GM18519 (cell line): ENCODE measurements around the gene MEAF6.
"Not testable (repeated sequence)": the region's sequence is repeated elsewhere in the genome, so short reads cannot be mapped to it uniquely, and the experiment has no call there.

Experiments
- ATAC-seq: cut with Tn5 transposase; IDR thresholded peaks from one replicate; pipeline ENCODE4 v1.9.1; 2021; ENCODE audit warnings: mild to moderate bottlenecking, moderate library complexity; ENCODE audit not compliant: unreplicated experiment, low FRiP score

Gene MEAF6

GRCh38 chr1:37514350-37515184, at the start of gene MEAF6:
MEAF6 (minus strand) TSS chr1:37514766; CDS start chr1:37514746, 20 bp downstream.
- ATAC-seq: peak; percentile 77

GRCh38 chr1:37562984-37563383, 48.4 kb upstream of the MEAF6 start:
- no peak for ATAC-seq

GRCh38 chr1:37561133-37562132, 46.9 kb upstream of the MEAF6 start:
- ATAC-seq: no peak

- no peak for ATAC-seq
These were observed 46.0 kb upstream of the MEAF6 start for GRCh38 chr1:37560401-37561132.

- not testable (repeated sequence) for ATAC-seq
These were observed 45.4 kb upstream of the MEAF6 start for GRCh38 chr1:37559957-37560379.

- no peak for ATAC-seq
These were observed 44.5 kb upstream of the MEAF6 start for GRCh38 chr1:37559080-37559479.

GRCh38 chr1:37558411-37558810, 43.8 kb upstream of the MEAF6 start:
- no peak for ATAC-seq

GRCh38 chr1:37557402-37557801, 42.8 kb upstream of the MEAF6 start:
- ATAC-seq: no peak

GRCh38 chr1:37556712-37557196, 42.2 kb upstream of the MEAF6 start, which contains the start of gene DNALI1:
DNALI1 (plus strand) TSS chr1:37556940; CDS start chr1:37556995, 55 bp downstream.
- ATAC-seq: no peak

GRCh38 chr1:37553927-37554808, 39.6 kb upstream of the MEAF6 start, which contains the start of gene SNIP1:
SNIP1 (minus strand) TSS chr1:37554293; CDS start chr1:37554229, 64 bp downstream.
- ATAC-seq: peak; percentile 54

- no peak for ATAC-seq
These were observed 39.0 kb upstream of the MEAF6 start for GRCh38 chr1:37553598-37553926.

GRCh38 chr1:37549341-37549740, 34.8 kb upstream of the MEAF6 start:
- ATAC-seq: no peak

- no peak for ATAC-seq
These were observed 30.5 kb upstream of the MEAF6 start for GRCh38 chr1:37545019-37545418.

- no peak for ATAC-seq
These were observed 30.0 kb upstream of the MEAF6 start for GRCh38 chr1:37544530-37544929.

GRCh38 chr1:37540036-37540785, 25.6 kb upstream of the MEAF6 start:
- ATAC-seq: no peak

- ATAC-seq: not testable (repeated sequence)
These were observed 24.6 kb upstream of the MEAF6 start for GRCh38 chr1:37539154-37539553.

GRCh38 chr1:37537378-37537777, 22.8 kb upstream of the MEAF6 start:
- ATAC-seq: no peak

- ATAC-seq: no peak
These were observed 18.9 kb upstream of the MEAF6 start for GRCh38 chr1:37533317-37534093.
